Esophagus muscularis mucosa (tissue), 4 donors: ENCODE data around the gene LRRC61. TPM values are rescaled to one million over a fixed set of nuclear protein-coding genes. Genes with fewer than 3 reads are reported as not detected.
A peak's percentile ranks its signal among the peaks of the same experiment; 100 is the strongest.

Experiments used
- DNase-seq: peaks from one replicate; pipeline ENCODE4 v3.0.0-alpha.2; 2017; ENCODE audit errors: extremely low spot score
- H3K27ac ChIP-seq, 4 donors: fragments of 200-600 bp; sonication (generic); replicated peaks in 1 of 4; 1 replicate in 3 of 4; 2 replicates in 1 of 4; pipeline ENCODE4 v1.5.1; 2016 to 2019; ENCODE audit warnings: mild to moderate bottlenecking in 1 of 4
- H3K27me3 ChIP-seq, 4 donors: fragments of 200-600 bp; sonication (generic); one replicate each; pipeline versions ENCODE4 v1.5.1 to v1.6.0; 2016 to 2019
- H3K36me3 ChIP-seq, 4 donors: fragments of 200-600 bp; sonication (generic); one replicate each; pipeline ENCODE4 v1.5.1; 2016 to 2019
- H3K4me1 ChIP-seq, 4 donors: fragments of 200-600 bp; sonication (generic); one replicate each; pipeline ENCODE4 v1.5.1; 2016 to 2019
- H3K4me3 ChIP-seq, 4 donors: fragments of 200-600 bp; sonication (generic); 1 replicate in 2 of 4; 2 replicates in 2 of 4; pipeline ENCODE4 v1.5.1; 2016 to 2019; ENCODE audit warnings: mild to moderate bottlenecking in 4 of 4, moderate library complexity in 1 of 4
- H3K9me3 ChIP-seq, 4 donors: fragments of 200-600 bp; sonication (generic); 1 replicate in 3 of 4; 2 replicates in 1 of 4; pipeline ENCODE4 v1.5.1; 2016 to 2019
- EP300 ChIP-seq: sonication (generic); formaldehyde crosslinking; IDR thresholded peaks from one replicate; pipeline ENCODE4 v1.6.1; 2017; ENCODE audit warnings: antibody characterized with exemption
- POLR2A ChIP-seq: fragments of 450-650 bp; IDR thresholded peaks from one replicate; pipeline ENCODE4 v1.6.1; 2017; ENCODE audit warnings: antibody characterized with exemption, moderate library complexity, mild to moderate bottlenecking, low read depth
- POLR2AphosphoS5 ChIP-seq, 2 donors: sonication (generic); formaldehyde crosslinking; IDR thresholded peaks; one replicate each; pipeline ENCODE4 v1.6.1; 2017; ENCODE audit warnings: antibody characterized with exemption in 2 of 2
- WGBS: methylation state at CpG from one replicate; pipeline ENCODE4 v1.1.5; 2018; 5-methylcytosine and 5-hydroxymethylcytosine counted together
- intact Hi-C: fragments of 100-400 bp; cut with DNase I; formaldehyde crosslinking; loops from one replicate; pipeline ENCODE4 v1.15.1; 2023
- total RNA-seq, 4 donors: library from RNA; depleted of rRNA; stranded (reverse); fragments of >200 nt; gene quantifications; one replicate each; pipeline versions ENCODE4 v1.1.0 to v1.2.1, GENCODE V29; 2016
- TF ChIP-seq, protein P1 (sequence below), 3 experiments: fragments of 200-600 bp in 2 of 3; fragments of 450-650 bp in 1 of 3; sonication (generic) in 2 of 3; IDR thresholded peaks; one replicate each; pipeline ENCODE4 v1.5.1; 2017 to 2019; ENCODE audit warnings: antibody characterized with exemption in 3 of 3, mild to moderate bottlenecking in 2 of 3, moderate library complexity in 1 of 3

LRRC61 gene
- total RNA-seq, 4 donors from 2014 or later: 7.9 to 16.5 (median 12.4) TPM

- Histone ChIP-seq H3K4me1 (peaks cover 42 to 55% (median 49%) of the 10 kb centered on the region in 4 donors), H3K9me3 (no peaks in the 10 kb centered on the region), H3K27me3 (no peaks in the 10 kb centered on the region), H3K4me3 (no peak overlapping the region), H3K27ac (peak overlapping the region in 3 of 4 donors; percentile 7 to 35 (median 27)), H3K36me3 (peaks cover 19 to 48% (median 43%) of the 10 kb centered on the region in 4 donors)
- intact Hi-C loops: no loop called here
- WGBS: 89% methylated on average over 17 of the region's 21 CpGs
- TF ChIP-seq POLR2AphosphoS5 (IDR thresholded peaks at IDR 0.05) (no peak), EP300 (no peak), POLR2A (no peak)
- TF ChIP-seq, protein P1, sequence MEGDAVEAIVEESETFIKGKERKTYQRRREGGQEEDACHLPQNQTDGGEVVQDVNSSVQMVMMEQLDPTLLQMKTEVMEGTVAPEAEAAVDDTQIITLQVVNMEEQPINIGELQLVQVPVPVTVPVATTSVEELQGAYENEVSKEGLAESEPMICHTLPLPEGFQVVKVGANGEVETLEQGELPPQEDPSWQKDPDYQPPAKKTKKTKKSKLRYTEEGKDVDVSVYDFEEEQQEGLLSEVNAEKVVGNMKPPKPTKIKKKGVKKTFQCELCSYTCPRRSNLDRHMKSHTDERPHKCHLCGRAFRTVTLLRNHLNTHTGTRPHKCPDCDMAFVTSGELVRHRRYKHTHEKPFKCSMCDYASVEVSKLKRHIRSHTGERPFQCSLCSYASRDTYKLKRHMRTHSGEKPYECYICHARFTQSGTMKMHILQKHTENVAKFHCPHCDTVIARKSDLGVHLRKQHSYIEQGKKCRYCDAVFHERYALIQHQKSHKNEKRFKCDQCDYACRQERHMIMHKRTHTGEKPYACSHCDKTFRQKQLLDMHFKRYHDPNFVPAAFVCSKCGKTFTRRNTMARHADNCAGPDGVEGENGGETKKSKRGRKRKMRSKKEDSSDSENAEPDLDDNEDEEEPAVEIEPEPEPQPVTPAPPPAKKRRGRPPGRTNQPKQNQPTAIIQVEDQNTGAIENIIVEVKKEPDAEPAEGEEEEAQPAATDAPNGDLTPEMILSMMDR (IDR thresholded peaks at IDR 0.05): no peak
- DNase-seq: no peak
These were observed 50.1 kb downstream of the LRRC61 start for GRCh38 chr7:150373049-150373801.

DNA sequence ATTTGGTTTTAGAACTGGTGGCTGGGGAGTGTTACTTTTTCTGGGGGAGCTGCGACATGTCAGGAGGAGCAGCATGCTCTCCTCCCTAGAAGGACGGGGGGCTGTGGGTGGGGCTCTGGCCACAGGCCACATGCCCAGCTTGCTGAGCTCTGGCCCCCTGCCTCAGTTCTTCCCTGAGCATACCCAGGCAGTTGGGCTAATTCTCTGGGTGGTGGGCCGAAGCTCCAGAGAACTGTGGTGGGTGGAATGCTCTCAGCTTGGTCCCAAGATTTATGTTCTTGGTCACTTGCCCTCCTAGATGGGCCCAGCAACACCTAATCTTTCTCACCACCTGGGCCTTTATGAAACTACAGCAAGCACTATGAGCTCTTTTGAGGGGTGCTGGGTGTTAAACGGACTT is 50.9 kb downstream of the LRRC61 start:
- H3K36me3 ChIP-seq: peaks cover 19 to 48% (median 43%) of the 10 kb centered on the region in 4 donors

GRCh38 chr7:150374472-150374871 is 51.3 kb downstream of the LRRC61 start:
- Histone ChIP-seq H3K27me3 (no peaks in the 10 kb centered on the region), H3K27ac (no peak overlapping the region), H3K36me3 (peaks cover 19 to 48% (median 43%) of the 10 kb centered on the region in 4 donors), H3K9me3 (no peaks in the 10 kb centered on the region), H3K4me1 (peaks cover 44 to 58% (median 51%) of the 10 kb centered on the region in 4 donors), H3K4me3 (no peak overlapping the region)
- intact Hi-C loops: no loop called here
- DNase-seq: no peak
- 93% methylated on average over 2 of the region's 5 CpGs for WGBS
- no peak for TF ChIP-seq POLR2AphosphoS5 (IDR thresholded peaks at IDR 0.05)

More for the DNA sequence above, 50.9 kb downstream of the LRRC61 start:
- intact Hi-C loops: no loop called here
- H3K4me1 ChIP-seq: peaks cover 45 to 61% (median 53%) of the 10 kb centered on the region in 4 donors
- H3K27me3 ChIP-seq: no peaks in the 10 kb centered on the region
- DNase-seq: no peak
- TF ChIP-seq POLR2AphosphoS5 (IDR thresholded peaks at IDR 0.05): no peak
- TF ChIP-seq POLR2A: no peak
- H3K27ac ChIP-seq: peak overlapping the region in 1 of 4 donors; percentile 27
- no peaks in the 10 kb centered on the region for H3K9me3 ChIP-seq
- WGBS: 61% methylated on average over 4 of the region's 4 CpGs
- no peak overlapping the region for H3K4me3 ChIP-seq

DNA sequence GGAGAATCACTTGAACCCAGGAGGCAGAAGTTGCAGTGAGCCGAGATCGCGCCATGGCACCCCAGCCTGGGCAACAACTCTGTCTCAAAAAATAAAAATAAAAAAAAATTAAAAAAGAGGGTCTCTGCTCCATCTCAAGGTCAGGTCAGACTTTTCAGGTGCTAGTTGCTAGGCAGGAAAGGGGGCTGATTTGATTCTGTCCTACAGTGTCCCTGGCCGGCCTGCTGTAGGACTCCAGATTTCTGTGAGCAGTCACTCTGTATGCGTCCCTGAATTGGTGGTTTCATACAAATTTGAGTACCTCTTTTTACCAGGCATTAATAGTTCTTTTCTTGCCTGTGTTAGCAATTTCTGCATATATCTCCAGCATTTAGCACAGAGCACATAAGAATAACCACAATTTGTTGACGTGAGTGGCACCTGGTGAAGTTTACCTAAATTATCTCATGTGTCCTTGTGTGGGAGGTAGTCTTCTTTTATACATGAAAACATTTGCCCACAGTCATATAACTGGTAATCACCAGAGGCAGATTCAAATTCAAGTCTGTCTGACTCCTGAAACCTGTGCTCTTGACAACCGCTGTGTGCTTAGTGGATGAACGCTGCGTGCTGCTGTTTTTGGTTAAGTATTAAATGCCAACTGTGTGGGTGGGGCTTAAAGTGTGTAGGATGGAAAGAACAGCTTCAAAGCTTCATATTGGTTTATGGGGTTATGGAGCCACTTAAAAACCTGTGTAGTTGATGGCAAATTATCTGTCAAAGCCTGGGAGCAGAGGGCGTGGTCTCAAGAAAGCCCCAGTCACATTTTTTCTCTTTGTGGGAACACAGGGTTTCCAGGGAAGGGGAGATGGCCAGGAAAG is 52.7 kb downstream of the LRRC61 start:
- 94% methylated on average over 10 of the region's 10 CpGs for WGBS
- H3K27me3 ChIP-seq: no peaks in the 10 kb centered on the region
- H3K4me3 ChIP-seq: no peak overlapping the region
- H3K9me3 ChIP-seq: no peaks in the 10 kb centered on the region
- peaks cover 19 to 39% (median 35%) of the 10 kb centered on the region in 4 donors for H3K36me3 ChIP-seq
- DNase-seq: no peak
- intact Hi-C loops: no loop called here
- TF ChIP-seq, protein P1 (IDR thresholded peaks at IDR 0.05): no peak
- no peak for TF ChIP-seq POLR2AphosphoS5 (IDR thresholded peaks at IDR 0.05)
- TF ChIP-seq POLR2A: no peak
- no peak for TF ChIP-seq EP300
- peak overlapping the region in 2 of 4 donors; percentile 16 to 96 for H3K27ac ChIP-seq
- H3K4me1 ChIP-seq: peaks cover 40 to 54% (median 49%) of the 10 kb centered on the region in 4 donors

- Histone ChIP-seq H3K4me1 (peaks cover 37 to 54% (median 48%) of the 10 kb centered on the region in 4 donors), H3K4me3 (no peak overlapping the region), H3K9me3 (no peaks in the 10 kb centered on the region), H3K27ac (peak overlapping the region in 3 of 4 donors; percentile 8 to 96 (median 16)), H3K36me3 (peaks cover 14 to 32% (median 28%) of the 10 kb centered on the region in 4 donors), H3K27me3 (no peaks in the 10 kb centered on the region)
- intact Hi-C loops: no loop called here
- DNase-seq: no peak
- WGBS: 86% methylated on average over 6 of the region's 6 CpGs
- TF ChIP-seq POLR2AphosphoS5 (IDR thresholded peaks at IDR 0.05): no peak
- TF ChIP-seq POLR2A: no peak
- no peak for TF ChIP-seq EP300
- TF ChIP-seq, protein P1 (IDR thresholded peaks at IDR 0.05): no peak
These were observed 53.4 kb downstream of the LRRC61 start for GRCh38 chr7:150376560-150376959.
